Fibroblast of lung (primary cell): ENCODE measurements around the gene TCF4. TPM values are rescaled to one million over a fixed set of nuclear protein-coding genes. Genes with fewer than 3 reads are reported as not detected.
A peak's percentile ranks its signal among the peaks of the same experiment; 100 is the strongest.

Experiments used
- DNase-seq, 2 donors: peaks; one replicate each; pipeline versions ENCODE4 v3.0.0 to v3.0.0-alpha.2; 2010; ENCODE audit warnings: low read depth in 2 of 2
- H2AFZ ChIP-seq: 2 replicates; pipeline ENCODE4 v1.5.1; 2012; ENCODE audit warnings: low read length, control low read depth, inconsistent platforms
- H3K27ac ChIP-seq: 2 replicates; pipeline ENCODE4 v1.5.1; 2011; ENCODE audit warnings: low read length, control low read depth; ENCODE audit not compliant: insufficient read depth
- H3K27me3 ChIP-seq: 2 replicates; pipeline ENCODE4 v1.5.1; 2011; ENCODE audit warnings: mild to moderate bottlenecking, low read length; ENCODE audit not compliant: control insufficient read depth, insufficient read depth
- H3K36me3 ChIP-seq: 2 replicates; pipeline ENCODE4 v1.5.1; 2011; ENCODE audit warnings: low read length; ENCODE audit not compliant: control insufficient read depth, insufficient read depth
- H3K4me1 ChIP-seq: 2 replicates; pipeline ENCODE4 v1.5.1; 2011; ENCODE audit warnings: low read length; ENCODE audit not compliant: control insufficient read depth, insufficient read depth; ENCODE audit errors: extremely low read depth
- H3K4me2 ChIP-seq: 2 replicates; pipeline ENCODE4 v1.5.1; 2011; ENCODE audit warnings: low read length, control low read depth; ENCODE audit not compliant: insufficient read depth; ENCODE audit errors: extremely low read depth
- H3K4me3 ChIP-seq, 4 experiments: fragments of 200-600 bp in 1 of 4; sonication (generic) in 1 of 4; replicated peaks in 1 of 4; 2 replicates each; pipeline ENCODE4 v1.5.1; 2011 to 2016; ENCODE audit warnings: low read length in 4 of 4, low read depth in 3 of 4, mild to moderate bottlenecking in 3 of 4, control low read depth in 2 of 4, inconsistent platforms in 1 of 4, mixed read lengths in 1 of 4; ENCODE audit not compliant: insufficient read depth in 1 of 4; ENCODE audit errors: control extremely low read depth in 1 of 4
- H3K79me2 ChIP-seq: 2 replicates; pipeline ENCODE4 v1.5.1; 2012; ENCODE audit warnings: mild to moderate bottlenecking, low read length, inconsistent platforms; ENCODE audit not compliant: control insufficient read depth, insufficient read depth
- H3K9ac ChIP-seq: 2 replicates; pipeline ENCODE4 v1.5.1; 2011; ENCODE audit warnings: mild to moderate bottlenecking, low read length, control low read depth; ENCODE audit not compliant: insufficient read depth
- H3K9me3 ChIP-seq: 2 replicates; pipeline ENCODE4 v1.5.1; 2012; ENCODE audit warnings: low read depth, low read length; ENCODE audit not compliant: control insufficient read depth, insufficient read depth
- H4K20me1 ChIP-seq: 2 replicates; pipeline ENCODE4 v1.5.1; 2011; ENCODE audit warnings: low read length; ENCODE audit not compliant: control insufficient read depth, insufficient read depth; ENCODE audit errors: extremely low read depth
- EZH2 ChIP-seq: IDR thresholded peaks from 2 replicates; pipeline ENCODE4 v1.5.1; 2012; ENCODE audit warnings: low read length, control low read depth, mild to moderate bottlenecking; ENCODE audit errors: missing control alignments
- polyA plus RNA-seq, 2 donors: library from polyadenylated mRNA; depleted of rRNA in 1 of 2; stranded (reverse) in 1 of 2; unstranded in 1 of 2; fragments of >200 nt; gene quantifications; 2 replicates each; pipeline ENCODE4 v1.2.1, GENCODE V29; 2011 to 2012; ENCODE audit warnings: missing spikeins in 1 of 2
- total RNA-seq: library from RNA; depleted of rRNA; stranded (reverse); fragments of >200 nt; gene quantifications from 2 replicates; pipeline ENCODE4 v1.2.1, GENCODE V29; 2014
- TF ChIP-seq, protein P1 (sequence below), 2 donors: IDR thresholded peaks in 1 of 2; conservative IDR thresholded peaks in 1 of 2; 1 replicate in 1 of 2; 2 replicates in 1 of 2; pipeline ENCODE4 v1.5.1; 2011 to 2012; ENCODE audit warnings: low read length in 2 of 2, control low read depth in 1 of 2, inconsistent platforms in 1 of 2, low read depth in 1 of 2, mild to moderate bottlenecking in 1 of 2

TCF4 gene
- total and polyA plus RNA-seq, 2 donors (not counting 1 experiment from before 2014, with no cell fraction given): 48.9 to 57.6 TPM

DNA sequence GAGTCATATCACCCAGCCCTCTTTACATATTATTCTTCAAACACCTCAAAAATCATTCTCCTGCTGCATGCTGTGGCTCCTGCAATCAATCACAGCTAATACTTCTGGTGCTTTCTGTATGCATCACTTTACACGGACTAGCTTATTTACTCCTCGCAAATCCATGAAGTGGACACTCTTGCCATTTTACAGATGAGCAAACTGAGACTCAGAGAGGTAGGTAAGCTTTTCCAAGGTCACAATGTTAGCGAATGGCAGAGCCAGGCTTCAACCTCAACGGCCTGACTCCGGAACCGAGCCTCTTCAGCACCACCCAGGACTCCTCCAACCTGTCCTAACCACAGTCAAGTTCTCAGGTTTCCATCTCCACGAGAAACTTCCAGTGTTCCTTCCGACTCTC is 36.8 kb downstream of the TCF4 start:
- Histone ChIP-seq H3K27me3 (no peaks in the 10 kb centered on the region), H3K9me3 (no peaks in the 10 kb centered on the region), H4K20me1 (no peaks in the 10 kb centered on the region), H3K36me3 (no peaks in the 10 kb centered on the region), H3K4me1 (peaks cover 2% of the 10 kb centered on the region), H3K4me2 (no peak overlapping the region), H2AFZ (no peak overlapping the region), H3K9ac (no peak overlapping the region), H3K79me2 (no peaks in the 10 kb centered on the region), H3K4me3 (no peak overlapping the region), H3K27ac (no peak overlapping the region)
- no peak for TF ChIP-seq EZH2
- DNase-seq: peak in 1 of 2 donors; percentile 14

DNA sequence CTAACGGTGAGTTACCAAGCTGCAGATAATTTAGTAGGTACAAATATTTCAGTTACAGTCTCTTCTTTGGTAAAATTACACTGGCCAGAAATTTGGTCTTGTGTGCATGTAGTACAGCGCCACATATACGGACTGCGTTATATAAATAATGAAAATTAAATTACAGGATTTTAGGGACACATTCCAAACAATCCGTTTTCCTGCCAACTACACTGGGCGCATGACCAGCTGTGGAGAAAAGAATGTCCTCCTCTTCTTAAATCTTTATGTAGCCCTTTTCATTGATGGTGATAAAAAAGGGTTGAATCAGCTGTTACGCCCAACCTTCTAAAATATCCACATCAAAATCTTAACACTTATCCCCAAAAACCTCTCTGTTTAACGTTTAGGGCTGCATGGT is 37.5 kb downstream of the TCF4 start:
- peak in 1 of 2 donors; percentile 36 for DNase-seq
- Histone ChIP-seq H3K79me2 (no peaks in the 10 kb centered on the region), H3K4me2 (peak overlapping the region; percentile 57), H3K27me3 (no peaks in the 10 kb centered on the region), H4K20me1 (no peaks in the 10 kb centered on the region), H3K4me3 (no peak overlapping the region), H3K4me1 (peaks cover 2% of the 10 kb centered on the region), H3K27ac (no peak overlapping the region), H3K36me3 (no peaks in the 10 kb centered on the region), H2AFZ (no peak overlapping the region), H3K9ac (no peak overlapping the region), H3K9me3 (no peaks in the 10 kb centered on the region)
- no peak for TF ChIP-seq EZH2
- TF ChIP-seq, protein P1, sequence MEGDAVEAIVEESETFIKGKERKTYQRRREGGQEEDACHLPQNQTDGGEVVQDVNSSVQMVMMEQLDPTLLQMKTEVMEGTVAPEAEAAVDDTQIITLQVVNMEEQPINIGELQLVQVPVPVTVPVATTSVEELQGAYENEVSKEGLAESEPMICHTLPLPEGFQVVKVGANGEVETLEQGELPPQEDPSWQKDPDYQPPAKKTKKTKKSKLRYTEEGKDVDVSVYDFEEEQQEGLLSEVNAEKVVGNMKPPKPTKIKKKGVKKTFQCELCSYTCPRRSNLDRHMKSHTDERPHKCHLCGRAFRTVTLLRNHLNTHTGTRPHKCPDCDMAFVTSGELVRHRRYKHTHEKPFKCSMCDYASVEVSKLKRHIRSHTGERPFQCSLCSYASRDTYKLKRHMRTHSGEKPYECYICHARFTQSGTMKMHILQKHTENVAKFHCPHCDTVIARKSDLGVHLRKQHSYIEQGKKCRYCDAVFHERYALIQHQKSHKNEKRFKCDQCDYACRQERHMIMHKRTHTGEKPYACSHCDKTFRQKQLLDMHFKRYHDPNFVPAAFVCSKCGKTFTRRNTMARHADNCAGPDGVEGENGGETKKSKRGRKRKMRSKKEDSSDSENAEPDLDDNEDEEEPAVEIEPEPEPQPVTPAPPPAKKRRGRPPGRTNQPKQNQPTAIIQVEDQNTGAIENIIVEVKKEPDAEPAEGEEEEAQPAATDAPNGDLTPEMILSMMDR (conservative IDR thresholded peaks at IDR 0.05 in 1 of 2, IDR thresholded peaks at IDR 0.05 in 1 of 2; ENCODE audit: low read depth in 1 of 2, low read length in 2 of 2): no peak

DNA sequence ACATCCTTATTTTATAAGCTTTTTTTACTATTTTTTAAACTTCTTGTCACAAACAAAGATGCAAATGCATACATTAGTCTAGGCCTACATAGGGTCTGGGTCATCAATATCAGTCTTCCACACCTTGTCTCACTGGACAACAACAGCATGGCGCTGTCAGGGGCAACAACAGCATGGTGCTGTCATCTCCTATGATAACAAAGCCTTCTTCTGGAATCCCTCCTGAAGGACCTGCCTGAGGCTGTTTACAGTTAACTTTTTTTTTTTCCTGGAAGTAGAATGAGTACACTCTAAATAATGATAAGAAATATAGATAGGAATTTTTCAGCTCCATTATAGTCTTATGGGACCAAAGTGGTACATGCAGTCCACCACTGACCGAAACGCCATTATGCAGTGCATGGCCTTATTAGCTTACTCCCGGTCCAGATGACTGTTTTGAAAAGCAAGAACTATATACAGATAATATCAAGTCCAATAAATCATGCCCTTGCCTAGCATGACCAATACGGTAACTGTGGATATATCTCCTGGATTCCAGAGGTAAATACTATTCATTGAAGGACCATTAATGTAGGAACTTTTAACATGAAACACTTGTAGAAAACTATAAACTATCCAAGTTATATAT is 38.4 kb downstream of the TCF4 start:
- no peaks in the 10 kb centered on the region for H3K36me3 ChIP-seq
- H3K9me3 ChIP-seq: no peaks in the 10 kb centered on the region
- TF ChIP-seq, protein P1 (conservative IDR thresholded peaks at IDR 0.05 in 1 of 2, IDR thresholded peaks at IDR 0.05 in 1 of 2; ENCODE audit: low read depth in 1 of 2, low read length in 2 of 2): no peak
- no peak for TF ChIP-seq EZH2
- H2AFZ ChIP-seq: no peak overlapping the region
- peaks cover 2% of the 10 kb centered on the region for H3K4me1 ChIP-seq
- no peak overlapping the region for H3K4me2 ChIP-seq
- H3K79me2 ChIP-seq: no peaks in the 10 kb centered on the region
- no peak overlapping the region for H3K27ac ChIP-seq
- H3K4me3 ChIP-seq: no peak overlapping the region
- H3K27me3 ChIP-seq: no peaks in the 10 kb centered on the region
- no peaks in the 10 kb centered on the region for H4K20me1 ChIP-seq
- H3K9ac ChIP-seq: no peak overlapping the region
- no peak for DNase-seq
